ENCODE measurements around the gene NECTIN1. TPM values are rescaled to one million over a fixed set of nuclear protein-coding genes. Genes with fewer than 3 reads are reported as not detected.

NECTIN1 gene
- total RNA-seq, 2 experiments from 2014 or later: 5.8 to 14.3 TPM

GRCh38 chr11:119708384-119708783 lies 20.6 kb downstream of the NECTIN1 start:
- Histone ChIP-seq H2AFZ (ENCODE audit: low read length) (no peak overlapping the region), H3K9me3 (ENCODE audit: low read length) (no peaks in the 10 kb centered on the region), H3K4me1 (ENCODE audit: insufficient read depth, low read length, poor library complexity, severe bottlenecking) (no peaks in the 10 kb centered on the region), H3K27ac (ENCODE audit: low read depth, low read length, poor library complexity, severe bottlenecking) (no peak overlapping the region), H3K4me3 (ENCODE audit: low read depth, low read length, poor library complexity, severe bottlenecking) (no peak overlapping the region), H3K79me2 (ENCODE audit: insufficient read depth, low read depth, low read length) (no peaks in the 10 kb centered on the region), H3K4me2 (ENCODE audit: low read length) (no peak overlapping the region), H3K36me3 (ENCODE audit: insufficient read depth, low read length) (no peaks in the 10 kb centered on the region), H3K9me2 (ENCODE audit: insufficient read depth, low read length) (no peaks in the 10 kb centered on the region), H4K20me1 (ENCODE audit: insufficient read depth, low read length) (no peaks in the 10 kb centered on the region)
- no TSS peak for BruUV-seq (replicated peaks)
- TF ChIP-seq EZH2phosphoT487 (IDR thresholded peaks at IDR 0.05; ENCODE audit: borderline replicate concordance, low read depth, low read length): no peak
- TF ChIP-seq, protein P1, sequence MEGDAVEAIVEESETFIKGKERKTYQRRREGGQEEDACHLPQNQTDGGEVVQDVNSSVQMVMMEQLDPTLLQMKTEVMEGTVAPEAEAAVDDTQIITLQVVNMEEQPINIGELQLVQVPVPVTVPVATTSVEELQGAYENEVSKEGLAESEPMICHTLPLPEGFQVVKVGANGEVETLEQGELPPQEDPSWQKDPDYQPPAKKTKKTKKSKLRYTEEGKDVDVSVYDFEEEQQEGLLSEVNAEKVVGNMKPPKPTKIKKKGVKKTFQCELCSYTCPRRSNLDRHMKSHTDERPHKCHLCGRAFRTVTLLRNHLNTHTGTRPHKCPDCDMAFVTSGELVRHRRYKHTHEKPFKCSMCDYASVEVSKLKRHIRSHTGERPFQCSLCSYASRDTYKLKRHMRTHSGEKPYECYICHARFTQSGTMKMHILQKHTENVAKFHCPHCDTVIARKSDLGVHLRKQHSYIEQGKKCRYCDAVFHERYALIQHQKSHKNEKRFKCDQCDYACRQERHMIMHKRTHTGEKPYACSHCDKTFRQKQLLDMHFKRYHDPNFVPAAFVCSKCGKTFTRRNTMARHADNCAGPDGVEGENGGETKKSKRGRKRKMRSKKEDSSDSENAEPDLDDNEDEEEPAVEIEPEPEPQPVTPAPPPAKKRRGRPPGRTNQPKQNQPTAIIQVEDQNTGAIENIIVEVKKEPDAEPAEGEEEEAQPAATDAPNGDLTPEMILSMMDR (conservative IDR thresholded peaks at IDR 0.05; ENCODE audit: low read length): no peak
- intact Hi-C loops (cut with micrococcal nuclease; ENCODE audit: unreplicated experiment): no loop called here
- ChIA-PET POLR2A (interaction anchor here (0.6 kb wide), 1 partner anchor 18 kb away, joined by 3 read pairs; no protein-coding TSS in a partner anchor), CTCF (ENCODE audit: unreplicated experiment) (no interaction called here)
- DNase-seq (ENCODE audit: low spot score): no peak

DNA sequence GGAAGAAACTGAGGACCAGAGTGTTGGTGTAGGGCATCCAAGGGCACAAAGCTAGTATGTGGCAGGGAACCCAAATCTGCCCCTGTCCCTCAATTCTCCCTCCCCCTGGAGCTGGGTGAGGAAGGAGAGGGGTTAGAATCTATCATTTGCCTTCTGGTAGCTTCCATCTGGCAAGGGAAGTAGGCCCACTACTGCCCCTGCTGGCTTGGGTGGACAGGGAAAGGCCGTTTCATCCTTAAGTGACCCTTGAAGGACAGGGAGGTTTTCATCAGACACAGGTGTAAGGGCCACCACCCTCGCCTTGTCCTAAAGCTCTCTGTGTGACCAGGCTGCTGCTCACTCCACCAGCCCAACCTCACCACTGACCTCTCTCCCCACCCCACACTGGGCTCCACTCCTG lies 22.1 kb downstream of the NECTIN1 start:
- POLR2A ChIA-PET: no interaction called here

GRCh38 chr11:119706029-119706428 lies 23.0 kb downstream of the NECTIN1 start:
- ChIA-PET POLR2A (no interaction called here), CTCF (ENCODE audit: unreplicated experiment) (no interaction called here)
- Histone ChIP-seq H3K36me3 (ENCODE audit: insufficient read depth, low read length) (no peaks in the 10 kb centered on the region), H3K4me2 (ENCODE audit: low read length) (no peak overlapping the region), H3K4me3 (ENCODE audit: low read depth, low read length, poor library complexity, severe bottlenecking) (no peak overlapping the region), H3K9me2 (ENCODE audit: insufficient read depth, low read length) (no peaks in the 10 kb centered on the region), H3K27ac (ENCODE audit: low read depth, low read length, poor library complexity, severe bottlenecking) (no peak overlapping the region), H2AFZ (ENCODE audit: low read length) (no peak overlapping the region), H3K79me2 (ENCODE audit: insufficient read depth, low read depth, low read length) (no peaks in the 10 kb centered on the region), H3K4me1 (ENCODE audit: insufficient read depth, low read length, poor library complexity, severe bottlenecking) (no peaks in the 10 kb centered on the region), H3K9me3 (ENCODE audit: low read length) (no peaks in the 10 kb centered on the region), H4K20me1 (ENCODE audit: insufficient read depth, low read length) (no peaks in the 10 kb centered on the region)
- no peak for DNase-seq (ENCODE audit: low spot score)
- intact Hi-C loops (cut with micrococcal nuclease; ENCODE audit: unreplicated experiment): no loop called here
- TF ChIP-seq, protein P1 (conservative IDR thresholded peaks at IDR 0.05; ENCODE audit: low read length): no peak
- no peak for TF ChIP-seq EZH2phosphoT487 (IDR thresholded peaks at IDR 0.05; ENCODE audit: borderline replicate concordance, low read depth, low read length)
- BruUV-seq (replicated peaks): no TSS peak

More for the DNA sequence above, 22.1 kb downstream of the NECTIN1 start:
- H3K9me3 ChIP-seq (ENCODE audit: low read length): no peaks in the 10 kb centered on the region
- H2AFZ ChIP-seq (ENCODE audit: low read length): no peak overlapping the region
- no peaks in the 10 kb centered on the region for H3K4me1 ChIP-seq (ENCODE audit: insufficient read depth, low read length, poor library complexity, severe bottlenecking)
- TF ChIP-seq EZH2phosphoT487 (IDR thresholded peaks at IDR 0.05; ENCODE audit: borderline replicate concordance, low read depth, low read length): no peak
- TF ChIP-seq, protein P1 (conservative IDR thresholded peaks at IDR 0.05; ENCODE audit: low read length): no peak
- CTCF ChIA-PET (ENCODE audit: unreplicated experiment): interaction anchor here (0.6 kb wide), 1 partner anchor 1092 kb away, joined by 3 read pairs; no protein-coding TSS in a partner anchor
- no TSS peak for BruUV-seq (replicated peaks)
- intact Hi-C loops (cut with micrococcal nuclease; ENCODE audit: unreplicated experiment): no loop called here
- H3K79me2 ChIP-seq (ENCODE audit: insufficient read depth, low read depth, low read length): no peaks in the 10 kb centered on the region
- H3K9me2 ChIP-seq (ENCODE audit: insufficient read depth, low read length): no peaks in the 10 kb centered on the region
- no peaks in the 10 kb centered on the region for H3K36me3 ChIP-seq (ENCODE audit: insufficient read depth, low read length)
- H3K27ac ChIP-seq (ENCODE audit: low read depth, low read length, poor library complexity, severe bottlenecking): no peak overlapping the region
- H3K4me2 ChIP-seq (ENCODE audit: low read length): no peak overlapping the region
- H3K4me3 ChIP-seq (ENCODE audit: low read depth, low read length, poor library complexity, severe bottlenecking): no peak overlapping the region
- no peaks in the 10 kb centered on the region for H4K20me1 ChIP-seq (ENCODE audit: insufficient read depth, low read length)
- no peak for DNase-seq (ENCODE audit: low spot score)

All from OCI-LY7 (cell line).